Vagina (tissue), 2 donors: Measurements from ENCODE around the gene ANO9. TPM values are rescaled to one million over a fixed set of nuclear protein-coding genes. Genes with fewer than 3 reads are reported as not detected.
A peak's percentile ranks its signal among the peaks of the same experiment; 100 is the strongest.

Experiments
- DNase-seq, 2 donors: peaks; one replicate each; pipeline ENCODE4 v3.0.0-alpha.2; 2017; ENCODE audit errors: extremely low spot score in 2 of 2
- H3K27ac ChIP-seq: fragments of 200-600 bp; sonication (generic); one replicate; pipeline ENCODE4 v1.5.1; 2019
- H3K27me3 ChIP-seq: fragments of 200-600 bp; sonication (generic); one replicate; pipeline ENCODE4 v1.5.1; 2019
- H3K36me3 ChIP-seq, 2 donors: fragments of 200-600 bp; sonication (generic); one replicate each; pipeline ENCODE4 v1.5.1; 2017 to 2019
- H3K4me1 ChIP-seq: fragments of 200-600 bp; sonication (generic); one replicate; pipeline ENCODE4 v1.5.1; 2019
- H3K4me3 ChIP-seq, 2 donors: fragments of 200-600 bp; sonication (generic); 1 replicate in 1 of 2; 2 replicates in 1 of 2; pipeline ENCODE4 v1.5.1; 2016 to 2019
- H3K9me3 ChIP-seq: fragments of 200-600 bp; sonication (generic); one replicate; pipeline ENCODE4 v1.5.1; 2019
- POLR2A ChIP-seq, 2 donors: fragments of 450-650 bp; IDR thresholded peaks; one replicate each; pipeline ENCODE4 v1.6.1; 2017; ENCODE audit warnings: antibody characterized with exemption in 2 of 2, mild to moderate bottlenecking in 2 of 2, moderate library complexity in 2 of 2
- POLR2AphosphoS5 ChIP-seq, 2 donors: sonication (generic); formaldehyde crosslinking; IDR thresholded peaks; one replicate each; pipeline ENCODE4 v1.9.0; 2017; ENCODE audit warnings: antibody characterized with exemption in 2 of 2, mild to moderate bottlenecking in 2 of 2, low read depth in 1 of 2; ENCODE audit not compliant: insufficient read depth in 1 of 2
- intact Hi-C: fragments of 100-400 bp; cut with DNase I; formaldehyde crosslinking; loops from one replicate; pipeline ENCODE4 v1.15.1; 2023
- total RNA-seq: library from RNA; depleted of rRNA; stranded (reverse); fragments of >200 nt; gene quantifications from one replicate; pipeline ENCODE4 v1.2.3, GENCODE V29; 2016
- TF ChIP-seq, protein P1 (sequence below), 3 experiments: fragments of 450-650 bp in 2 of 3; fragments of 200-600 bp in 1 of 3; sonication (generic) in 1 of 3; IDR thresholded peaks; one replicate each; pipeline ENCODE4 v1.5.1; 2017 to 2019; ENCODE audit warnings: antibody characterized with exemption in 3 of 3, mild to moderate bottlenecking in 2 of 3, moderate library complexity in 2 of 3

The ANO9 gene
- total RNA-seq, 1 donor from 2014 or later = 12.0 TPM

DNA sequence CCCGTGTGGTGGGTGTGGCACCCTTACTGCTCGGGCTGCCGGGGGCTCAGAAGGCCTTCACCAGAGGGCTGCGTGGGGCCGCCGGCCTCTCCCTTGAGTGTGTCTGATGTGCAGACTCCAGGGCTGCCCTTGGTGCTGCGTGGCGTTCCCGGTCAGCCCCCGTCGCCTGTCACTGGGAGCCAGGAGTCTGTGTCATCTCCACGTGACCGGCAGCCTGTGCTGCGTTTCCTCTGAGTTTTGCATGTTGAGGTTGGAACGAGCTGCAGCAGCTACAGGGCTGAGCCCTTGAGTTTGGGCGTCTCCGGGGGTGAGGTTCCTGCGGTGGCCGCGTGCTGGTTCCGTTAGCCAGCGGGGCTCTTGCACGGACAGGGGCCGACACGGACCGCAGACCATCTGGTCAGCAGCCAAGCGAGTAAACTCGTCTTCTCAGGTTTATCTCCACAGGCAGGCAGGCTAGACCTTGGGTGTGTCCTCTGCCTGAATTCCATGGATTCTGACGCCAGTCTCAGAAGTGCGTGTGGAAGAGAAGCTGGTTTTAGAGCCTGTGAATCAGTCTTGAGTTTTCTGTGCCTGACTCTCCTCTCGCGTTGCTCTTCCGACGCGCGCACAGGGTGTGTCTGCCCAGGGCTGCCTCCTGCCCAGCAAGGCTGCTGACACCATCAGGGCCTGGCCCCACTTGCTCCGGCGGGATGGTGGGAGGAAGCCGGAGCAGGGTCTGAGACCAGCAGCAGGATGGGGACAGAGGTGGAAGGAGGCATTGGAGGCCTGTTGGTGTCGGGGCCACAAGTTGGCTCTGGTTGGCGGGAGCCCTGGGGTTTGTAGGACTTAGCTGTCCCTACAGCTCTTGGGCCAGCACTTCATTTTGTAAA is 18.8 kb upstream of the ANO9 start:
- intact Hi-C loops = no loop called here
- no peak overlapping the region for H3K27ac ChIP-seq
- H3K9me3 ChIP-seq = no peaks in the 10 kb centered on the region
- H3K27me3 ChIP-seq = no peaks in the 10 kb centered on the region
- H3K36me3 ChIP-seq = peaks cover 0 to 11% of the 10 kb centered on the region in 2 donors
- no peak for DNase-seq
- no peak overlapping the region for H3K4me3 ChIP-seq
- TF ChIP-seq POLR2A (IDR thresholded peaks at IDR 0.05) (no peak), POLR2AphosphoS5 (IDR thresholded peaks at IDR 0.05; ENCODE audit: insufficient read depth in 1 of 2, low read depth in 1 of 2) (peak in 1 of 2 donors; percentile 21)
- TF ChIP-seq, protein P1, sequence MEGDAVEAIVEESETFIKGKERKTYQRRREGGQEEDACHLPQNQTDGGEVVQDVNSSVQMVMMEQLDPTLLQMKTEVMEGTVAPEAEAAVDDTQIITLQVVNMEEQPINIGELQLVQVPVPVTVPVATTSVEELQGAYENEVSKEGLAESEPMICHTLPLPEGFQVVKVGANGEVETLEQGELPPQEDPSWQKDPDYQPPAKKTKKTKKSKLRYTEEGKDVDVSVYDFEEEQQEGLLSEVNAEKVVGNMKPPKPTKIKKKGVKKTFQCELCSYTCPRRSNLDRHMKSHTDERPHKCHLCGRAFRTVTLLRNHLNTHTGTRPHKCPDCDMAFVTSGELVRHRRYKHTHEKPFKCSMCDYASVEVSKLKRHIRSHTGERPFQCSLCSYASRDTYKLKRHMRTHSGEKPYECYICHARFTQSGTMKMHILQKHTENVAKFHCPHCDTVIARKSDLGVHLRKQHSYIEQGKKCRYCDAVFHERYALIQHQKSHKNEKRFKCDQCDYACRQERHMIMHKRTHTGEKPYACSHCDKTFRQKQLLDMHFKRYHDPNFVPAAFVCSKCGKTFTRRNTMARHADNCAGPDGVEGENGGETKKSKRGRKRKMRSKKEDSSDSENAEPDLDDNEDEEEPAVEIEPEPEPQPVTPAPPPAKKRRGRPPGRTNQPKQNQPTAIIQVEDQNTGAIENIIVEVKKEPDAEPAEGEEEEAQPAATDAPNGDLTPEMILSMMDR (IDR thresholded peaks at IDR 0.05) = no peak
- H3K4me1 ChIP-seq = peaks cover 6% of the 10 kb centered on the region

DNA sequence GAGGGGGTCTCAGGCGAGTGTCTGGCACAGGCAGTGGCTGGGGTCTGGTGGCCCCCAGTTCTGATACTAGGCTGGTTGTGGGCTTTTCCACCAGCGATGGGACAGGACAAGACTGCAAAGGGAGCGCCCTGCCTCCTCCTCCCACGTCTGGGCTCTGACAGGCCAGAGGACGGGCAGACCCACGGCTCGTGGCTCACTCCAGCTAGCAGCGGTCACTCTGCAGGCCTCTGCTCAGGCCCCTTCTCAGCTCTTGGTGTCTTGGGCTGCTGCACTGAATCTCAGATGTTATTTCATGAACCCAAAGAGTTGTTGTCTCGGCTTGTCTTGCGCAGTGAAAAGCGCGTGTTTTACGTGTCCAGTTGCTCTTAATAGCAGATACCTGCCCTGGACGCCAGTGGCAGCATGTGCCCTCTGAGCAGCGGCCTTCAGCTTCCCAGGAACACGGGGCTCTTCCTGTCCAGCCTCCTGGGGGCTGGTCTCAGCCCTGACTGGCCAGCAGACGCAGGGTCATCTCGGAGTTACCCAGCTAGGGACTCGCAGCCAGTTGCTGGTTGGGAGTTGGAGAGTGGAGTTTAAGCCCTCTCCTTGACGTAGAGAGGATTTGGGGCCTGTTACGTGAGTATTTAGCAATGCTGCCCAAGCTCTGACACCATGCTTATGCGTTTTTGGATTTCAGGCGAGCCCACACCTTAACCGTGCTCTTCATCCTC is 17.9 kb upstream of the ANO9 start:
- Histone ChIP-seq H3K27me3 (no peaks in the 10 kb centered on the region), H3K27ac (no peak overlapping the region), H3K36me3 (peaks cover 0 to 11% of the 10 kb centered on the region in 2 donors), H3K4me1 (peaks cover 6% of the 10 kb centered on the region), H3K4me3 (no peak overlapping the region), H3K9me3 (no peaks in the 10 kb centered on the region)
- TF ChIP-seq, protein P1 (IDR thresholded peaks at IDR 0.05) = no peak
- TF ChIP-seq POLR2A (IDR thresholded peaks at IDR 0.05) = no peak
- no peak for TF ChIP-seq POLR2AphosphoS5 (IDR thresholded peaks at IDR 0.05; ENCODE audit: insufficient read depth in 1 of 2, low read depth in 1 of 2)
- DNase-seq = no peak
- intact Hi-C loops = no loop called here

DNA sequence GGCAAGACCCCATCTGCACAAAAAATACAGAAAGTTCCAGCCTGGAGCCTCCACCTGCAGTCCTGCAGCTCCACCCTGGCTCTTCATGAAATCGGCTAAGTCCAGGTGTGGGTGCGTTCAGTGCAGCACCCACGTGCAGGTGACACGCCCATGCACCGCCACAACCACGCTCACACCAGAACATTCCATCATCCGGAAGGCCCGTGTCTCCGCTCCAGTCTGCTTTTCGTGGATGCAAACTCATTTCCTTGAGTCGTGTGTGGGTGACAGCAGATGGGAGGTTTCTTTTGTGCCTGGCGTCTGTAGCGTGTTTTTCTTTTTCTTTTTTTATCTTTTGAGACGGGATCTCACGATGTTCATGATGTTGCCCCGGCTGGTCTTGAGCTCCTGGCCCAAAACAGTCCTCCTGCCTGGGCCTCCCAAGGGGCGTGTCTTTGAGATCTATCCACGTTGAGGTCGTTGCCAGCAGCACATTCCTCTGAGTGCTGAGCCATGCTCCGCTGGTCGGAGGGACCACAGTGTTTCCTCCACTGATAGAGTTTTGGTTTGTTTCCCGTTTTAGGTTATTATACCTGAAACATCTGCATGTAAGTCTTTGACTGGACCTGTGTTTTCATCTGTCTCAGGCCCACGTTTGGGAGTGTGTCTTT is 15.4 kb upstream of the ANO9 start:
- Histone ChIP-seq H3K27me3 (no peaks in the 10 kb centered on the region), H3K9me3 (no peaks in the 10 kb centered on the region), H3K4me3 (no peak overlapping the region), H3K36me3 (peaks cover 0 to 24% of the 10 kb centered on the region in 2 donors), H3K27ac (no peak overlapping the region), H3K4me1 (peaks cover 6% of the 10 kb centered on the region)
- intact Hi-C loops = no loop called here
- TF ChIP-seq POLR2A (IDR thresholded peaks at IDR 0.05) (no peak), POLR2AphosphoS5 (IDR thresholded peaks at IDR 0.05; ENCODE audit: insufficient read depth in 1 of 2, low read depth in 1 of 2) (no peak)
- TF ChIP-seq, protein P1 (IDR thresholded peaks at IDR 0.05) = no peak
- no peak for DNase-seq

DNA sequence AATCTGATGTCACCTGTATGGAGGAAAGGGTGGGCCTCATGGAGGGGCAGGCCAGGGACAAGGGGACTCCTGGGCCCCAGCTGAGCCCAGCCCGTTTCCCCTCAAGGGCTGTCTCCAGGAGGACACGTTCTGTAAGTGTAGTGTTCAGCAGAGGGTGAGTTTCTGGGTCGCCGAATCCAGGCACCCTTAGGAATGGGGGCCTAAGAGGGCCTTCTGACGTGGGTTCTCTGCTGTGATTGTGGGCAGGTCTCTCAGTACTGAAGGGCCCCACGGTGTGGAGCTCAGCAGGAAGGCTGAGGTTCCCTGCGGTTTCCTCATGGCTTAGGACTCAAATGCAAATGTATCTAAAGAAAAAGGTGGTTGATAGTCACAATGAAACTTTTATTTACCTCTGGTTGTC is 14.7 kb upstream of the ANO9 start:
- Histone ChIP-seq H3K4me1 (peaks cover 10% of the 10 kb centered on the region), H3K9me3 (no peaks in the 10 kb centered on the region), H3K36me3 (peaks cover 0 to 24% of the 10 kb centered on the region in 2 donors), H3K27ac (no peak overlapping the region), H3K4me3 (no peak overlapping the region), H3K27me3 (no peaks in the 10 kb centered on the region)
- no peak for DNase-seq
- intact Hi-C loops = no loop called here
- TF ChIP-seq POLR2AphosphoS5 (IDR thresholded peaks at IDR 0.05; ENCODE audit: insufficient read depth in 1 of 2, low read depth in 1 of 2) (no peak), POLR2A (IDR thresholded peaks at IDR 0.05) (no peak)
- TF ChIP-seq, protein P1 (IDR thresholded peaks at IDR 0.05) = no peak
